KOPT-K1 (cell line): ENCODE measurements around the gene PPIH.
"Not testable (repeated sequence)": the region's sequence is repeated elsewhere in the genome, so short reads cannot be mapped to it uniquely, and the experiment has no call there.

Experiments
- H3K27ac ChIP-seq: fragments of 200-600 bp; sonication (generic); 2 replicates; pipeline ENCODE4 v1.5.1; 2016; ENCODE audit warnings: antibody characterized with exemption, mild to moderate bottlenecking, low read depth, low read length; ENCODE audit not compliant: poor library complexity, severe bottlenecking
- H3K36me3 ChIP-seq: fragments of 200-600 bp; sonication (generic); 2 replicates; pipeline ENCODE4 v1.5.1; 2017; ENCODE audit warnings: antibody characterized with exemption, mild to moderate bottlenecking, low read length, moderate library complexity; ENCODE audit not compliant: insufficient read depth
- H3K9me3 ChIP-seq: fragments of 200-600 bp; sonication (generic); 2 replicates; pipeline ENCODE4 v1.5.1; 2017; ENCODE audit warnings: antibody characterized with exemption, low read length, mild to moderate bottlenecking; ENCODE audit not compliant: insufficient read depth, poor library complexity, severe bottlenecking

PPIH gene

GRCh38 chr1:42698081-42698813 lies 40.0 kb downstream of the PPIH start:
- H3K27ac ChIP-seq: no peak overlapping the region
- H3K9me3 ChIP-seq: no peaks in the 10 kb centered on the region
- peaks cover 100% of the 10 kb centered on the region for H3K36me3 ChIP-seq

GRCh38 chr1:42700006-42700405 lies 41.8 kb downstream of the PPIH start:
- H3K27ac ChIP-seq: no peak overlapping the region
- H3K9me3 ChIP-seq: no peaks in the 10 kb centered on the region
- peaks cover 100% of the 10 kb centered on the region for H3K36me3 ChIP-seq

GRCh38 chr1:42703888-42704464 lies 45.8 kb downstream of the PPIH start:
- Histone ChIP-seq H3K9me3 (no peaks in the 10 kb centered on the region), H3K36me3 (peaks cover 99% of the 10 kb centered on the region), H3K27ac (no peak overlapping the region)

GRCh38 chr1:42712808-42713207 lies 54.6 kb downstream of the PPIH start:
- peaks cover 18% of the 10 kb centered on the region for H3K9me3 ChIP-seq
- peaks cover 97% of the 10 kb centered on the region for H3K36me3 ChIP-seq
- not testable (repeated sequence) for H3K27ac ChIP-seq

GRCh38 chr1:42713293-42713692 lies 55.1 kb downstream of the PPIH start:
- no peak overlapping the region for H3K27ac ChIP-seq
- H3K36me3 ChIP-seq: peaks cover 97% of the 10 kb centered on the region
- H3K9me3 ChIP-seq: peaks cover 18% of the 10 kb centered on the region

GRCh38 chr1:42714441-42714840 lies 56.2 kb downstream of the PPIH start:
- Histone ChIP-seq H3K36me3 (peaks cover 90% of the 10 kb centered on the region), H3K9me3 (peaks cover 18% of the 10 kb centered on the region)
- not testable (repeated sequence) for H3K27ac ChIP-seq

- peaks cover 30% of the 10 kb centered on the region for H3K36me3 ChIP-seq
- no peaks in the 10 kb centered on the region for H3K9me3 ChIP-seq
- no peak overlapping the region for H3K27ac ChIP-seq
These were observed 62.6 kb downstream of the PPIH start for GRCh38 chr1:42720868-42721267.

GRCh38 chr1:42721926-42722325 lies 63.7 kb downstream of the PPIH start:
- H3K27ac ChIP-seq: no peak overlapping the region
- H3K9me3 ChIP-seq: no peaks in the 10 kb centered on the region
- peaks cover 19% of the 10 kb centered on the region for H3K36me3 ChIP-seq

GRCh38 chr1:42722403-42722802 lies 64.2 kb downstream of the PPIH start:
- H3K27ac ChIP-seq, H3K9me3 ChIP-seq: not testable (repeated sequence)

GRCh38 chr1:42723511-42723910 lies 65.3 kb downstream of the PPIH start:
- H3K36me3 ChIP-seq: peaks cover 4% of the 10 kb centered on the region; the same call in 1 of the 2 replicates
- no peaks in the 10 kb centered on the region for H3K9me3 ChIP-seq
- no peak overlapping the region for H3K27ac ChIP-seq

More at GRCh38 chr1:42722403-42722802, 64.2 kb downstream of the PPIH start:
- peaks cover 15% of the 10 kb centered on the region for H3K36me3 ChIP-seq

GRCh38 chr1:42725820-42726219 lies 67.6 kb downstream of the PPIH start:
- H3K27ac ChIP-seq, H3K36me3 ChIP-seq, H3K9me3 ChIP-seq: not testable (repeated sequence)
